ENCODE results near the gene ZNF264.
A peak's percentile ranks its signal among the peaks of the same experiment; 100 is the strongest.
"Not testable (repeated sequence)": the region's sequence is repeated elsewhere in the genome, so short reads cannot be mapped to it uniquely, and the experiment has no call there.

Gene ZNF264
- total RNA-seq, result 47.5 to 72.8 (median 67.9) reads per million in 4 donors

GRCh38 chr19:57191141-57192076 is at the start of gene ZNF264:
Gene ZNF264, plus strand, starts transcription at chr19:57191500. Its CDS starts 414 bp downstream, at chr19:57191914.
- peak; percentile 70 to 89 (median 81) for DNase-seq

GRCh38 chr19:57141699-57142098 is 49.6 kb upstream of the ZNF264 start:
- DNase-seq, result no peak

DNA sequence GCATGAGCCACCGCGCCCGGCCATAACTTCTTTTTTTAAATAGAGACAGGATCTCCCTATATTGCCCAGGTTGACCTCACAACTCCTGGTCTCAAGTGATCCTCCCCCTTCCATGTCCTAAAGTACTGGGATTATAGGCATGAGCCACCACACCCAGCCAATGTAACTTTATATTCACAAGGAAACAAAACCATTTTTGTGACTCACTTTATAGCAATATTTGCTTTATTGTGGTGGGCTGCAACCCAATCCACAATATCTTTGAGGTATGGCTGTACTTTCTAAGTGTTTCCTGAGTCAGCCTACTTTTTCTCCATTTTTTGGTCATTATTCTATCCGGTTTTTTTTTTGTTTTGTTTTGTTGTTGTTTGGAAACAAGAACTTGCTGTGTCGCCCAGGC is 38.4 kb upstream of the ZNF264 start:
- no peak for DNase-seq

- DNase-seq, result no peak
These were observed 29.2 kb upstream of the ZNF264 start for GRCh38 chr19:57161985-57162539.

- no peak for DNase-seq
These were observed 25.5 kb upstream of the ZNF264 start for GRCh38 chr19:57165846-57166245.

- DNase-seq, result no peak
These were observed 23.9 kb upstream of the ZNF264 start, which contains the start of gene DUXA for GRCh38 chr19:57167385-57167784. Gene DUXA, minus strand, starts transcription at chr19:57167485. Its CDS starts 42 bp downstream, at chr19:57167443.

DNA sequence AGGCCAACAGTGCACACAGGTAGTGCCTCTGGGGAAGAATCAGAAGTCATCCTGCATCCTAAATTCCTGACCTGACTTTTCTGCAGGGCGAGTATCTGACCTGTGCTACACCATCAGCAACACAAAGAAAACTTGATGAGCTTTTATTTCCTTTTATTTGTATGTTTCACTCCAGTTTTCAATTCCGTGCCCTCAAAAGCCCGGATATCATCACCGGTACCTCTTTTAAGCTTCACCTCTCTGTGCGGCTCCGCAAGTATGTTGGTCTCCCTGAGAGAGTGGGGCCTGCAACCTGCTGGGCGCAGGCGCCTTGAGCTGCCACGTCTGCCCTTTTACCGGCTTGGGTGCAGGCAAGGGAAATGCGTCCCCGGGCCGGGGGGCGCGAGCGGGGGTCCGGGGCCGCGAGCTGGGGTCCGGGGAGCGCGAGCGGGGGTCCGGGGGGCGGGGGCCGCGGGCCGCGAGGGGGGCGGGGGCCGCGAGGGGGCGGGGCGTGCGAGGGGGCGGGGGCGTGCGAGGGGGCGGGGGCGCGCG is 19.7 kb upstream of the ZNF264 start:
- DNase-seq, result peak in 4 of 5 donors; percentile 15 to 46 (median 37)

DNA sequence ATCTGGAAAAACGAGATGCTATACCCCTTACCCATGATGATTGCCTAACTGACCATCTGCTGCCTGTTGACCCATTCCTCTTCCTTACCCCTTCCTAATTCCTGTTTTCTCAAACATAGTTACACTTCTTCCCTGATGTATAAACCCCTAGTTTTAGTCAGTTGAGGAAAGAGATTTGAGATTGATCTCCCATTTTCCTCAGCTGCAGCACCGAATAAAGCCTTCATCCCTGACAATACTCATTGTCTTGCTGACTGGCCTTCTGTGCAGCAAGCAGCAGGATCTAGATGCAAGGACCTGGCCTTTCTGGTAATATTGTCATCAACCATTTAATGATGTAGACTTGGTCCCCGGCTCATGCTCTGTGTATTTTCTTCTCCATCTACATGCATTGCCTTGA is 999 bp upstream of the ZNF264 start:
- no peak for DNase-seq

DNA sequence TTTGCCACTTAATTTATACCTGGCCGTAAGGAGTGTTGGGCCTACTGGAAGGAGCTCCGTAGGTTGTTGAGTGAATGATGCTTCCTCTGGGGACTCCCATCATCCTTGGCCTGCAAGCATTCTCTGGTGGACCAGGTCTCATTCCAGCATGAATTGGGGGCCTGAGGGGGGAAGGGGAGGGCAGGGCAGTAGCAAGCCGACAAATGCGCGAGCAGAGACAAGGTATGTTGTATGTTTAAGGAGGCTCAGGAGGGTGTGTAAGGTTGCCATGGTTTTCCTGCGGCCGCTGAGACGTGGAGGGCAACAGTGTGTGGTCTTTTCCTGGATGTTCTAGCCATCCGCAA is 749 bp downstream of the ZNF264 start:
- DNase-seq, result no peak

- DNase-seq, result no peak
These were observed 1.7 kb downstream of the ZNF264 start for GRCh38 chr19:57192993-57193392.

DNA sequence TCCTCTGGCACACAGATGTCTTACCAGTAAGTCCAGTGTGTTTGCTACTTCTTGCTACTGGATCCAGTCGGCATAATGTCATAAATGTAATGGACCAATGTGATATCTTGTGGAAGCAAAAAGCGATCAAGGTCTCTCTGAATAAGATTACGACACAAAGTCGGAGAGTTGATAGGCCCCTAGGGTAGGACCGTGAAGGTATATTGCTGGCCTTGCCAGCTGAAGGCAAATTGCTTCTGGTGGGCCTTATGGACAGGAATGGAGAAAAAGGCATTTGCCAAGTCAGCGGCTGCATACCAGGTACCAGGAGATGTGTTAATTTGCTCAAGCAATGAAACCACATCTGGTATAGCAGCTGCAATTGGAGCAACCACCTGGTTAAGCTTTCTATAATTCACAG is 6.6 kb downstream of the ZNF264 start:
- not testable (repeated sequence) for DNase-seq

GRCh38 chr19:57202160-57202559 is 10.9 kb downstream of the ZNF264 start:
- DNase-seq, result no peak

DNA sequence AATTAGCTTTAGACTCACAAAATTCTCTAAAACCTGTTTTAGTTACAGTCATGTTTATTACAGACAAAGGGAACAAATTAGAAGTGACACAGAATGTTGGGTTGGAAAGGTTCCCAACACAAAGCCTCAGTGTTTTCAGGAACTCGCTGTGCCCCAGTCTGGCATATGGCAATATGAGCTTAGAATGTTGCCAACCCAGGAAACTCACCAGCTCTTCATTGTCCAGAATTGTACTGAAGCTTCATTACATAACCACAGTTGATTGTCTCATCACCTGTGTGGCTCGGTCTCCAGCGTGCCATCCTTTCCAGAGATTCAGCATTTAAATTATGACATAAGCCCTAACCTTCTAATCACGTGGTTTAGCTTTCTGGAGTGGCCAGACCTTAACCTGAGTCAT is 19.1 kb downstream of the ZNF264 start:
- no peak for DNase-seq

DNA sequence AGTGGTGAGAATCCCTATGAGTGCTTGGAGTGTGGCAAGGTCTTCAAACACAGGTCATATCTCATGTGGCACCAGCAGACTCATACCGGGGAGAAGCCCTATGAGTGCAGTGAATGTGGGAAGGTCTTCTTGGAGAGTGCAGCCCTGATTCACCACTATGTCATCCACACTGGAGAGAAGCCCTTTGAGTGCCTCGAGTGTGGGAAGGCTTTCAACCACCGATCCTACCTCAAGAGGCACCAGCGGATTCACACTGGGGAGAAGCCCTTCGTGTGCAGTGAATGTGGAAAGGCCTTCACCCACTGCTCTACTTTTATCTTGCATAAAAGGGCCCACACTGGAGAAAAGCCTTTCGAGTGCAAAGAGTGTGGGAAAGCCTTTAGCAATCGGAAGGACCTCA is 20.8 kb downstream of the ZNF264 start:
- DNase-seq, result no peak

GRCh38 chr19:57227502-57227901 is 36.2 kb downstream of the ZNF264 start:
- DNase-seq, result no peak

- no peak for DNase-seq
These were observed 40.4 kb downstream of the ZNF264 start for GRCh38 chr19:57231686-57232085.

DNA sequence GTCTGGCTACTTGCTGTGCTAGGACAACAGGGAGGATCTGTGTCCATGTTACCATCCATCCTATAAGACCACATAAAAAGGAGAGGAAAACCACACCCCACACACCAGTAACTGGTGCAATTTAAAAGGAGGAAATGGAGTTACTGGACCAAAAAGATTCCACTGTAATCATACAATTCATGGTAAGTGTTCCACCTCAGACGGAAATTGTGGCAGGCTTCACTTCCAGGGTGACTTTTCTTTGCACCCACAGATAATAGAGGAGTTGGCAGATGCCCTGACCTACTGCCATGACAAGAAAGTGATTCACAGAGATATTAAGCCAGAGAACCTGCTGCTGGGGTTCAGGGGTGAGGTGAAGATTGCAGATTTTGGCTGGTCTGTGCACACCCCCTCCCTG is 41.9 kb downstream of the ZNF264 start:
- DNase-seq, result no peak

DNA sequence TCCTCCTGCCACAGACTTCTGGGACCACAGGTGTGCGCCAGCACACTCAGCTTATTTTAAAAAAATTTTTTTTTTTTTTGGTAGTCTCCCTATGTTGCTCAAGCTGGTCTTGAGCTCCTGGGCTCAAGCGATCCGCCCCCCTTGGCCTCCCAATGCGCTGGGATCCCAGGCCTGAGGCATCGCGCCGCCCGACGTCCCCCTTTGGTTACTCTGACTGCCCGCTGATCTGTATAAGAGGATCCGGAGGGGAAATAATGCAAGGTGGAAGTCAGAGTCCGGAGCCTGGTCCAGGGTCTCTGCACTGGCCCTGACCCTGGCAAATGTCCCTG is 48.6 kb downstream of the ZNF264 start:
- no peak for DNase-seq

DNA sequence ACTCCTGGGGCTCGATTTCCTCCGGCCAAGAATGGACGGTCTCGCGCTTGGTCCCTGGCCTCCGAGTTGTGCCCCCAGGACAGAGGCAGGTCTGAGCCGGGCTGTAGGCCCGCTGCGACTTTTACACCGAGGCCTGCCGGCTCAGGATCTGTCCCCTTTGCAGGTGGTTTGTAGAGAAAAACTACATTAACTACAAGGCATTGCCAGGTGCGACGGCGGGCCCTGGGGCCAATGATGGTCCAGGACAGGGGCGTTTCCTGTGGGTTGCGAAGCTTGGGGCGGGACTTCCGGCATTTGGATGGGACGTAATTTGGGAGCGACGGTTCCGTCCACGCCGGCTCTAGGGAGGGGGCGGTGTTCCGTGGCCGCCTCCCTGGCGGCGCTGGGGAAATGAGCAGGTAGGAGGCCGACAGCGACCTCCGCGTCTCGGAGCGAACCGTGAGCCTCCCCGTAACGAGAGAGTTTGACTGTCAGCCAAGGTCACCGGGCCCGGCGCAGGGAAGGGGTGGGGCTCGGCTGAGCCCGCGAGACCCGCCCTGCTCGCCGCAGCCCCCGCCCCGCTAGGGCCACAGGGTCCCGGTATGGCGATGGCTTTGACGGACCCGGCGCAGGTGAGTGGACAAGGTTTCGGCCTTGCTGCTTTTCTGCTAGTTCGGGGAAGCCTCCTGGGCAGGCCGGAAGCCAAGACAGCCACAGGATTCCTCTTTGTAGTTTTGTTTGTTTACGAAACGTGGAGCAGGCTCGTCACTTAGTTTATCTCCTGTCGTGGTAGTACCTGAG is 49.2 kb downstream of the ZNF264 start, which contains the start of gene ZNF805:
TSS of gene ZNF805 (plus strand) at position 322 of the 780 bp plus-strand sequence. CDS start at position 582, 260 bp downstream.
- DNase-seq, result peak; percentile 92 to 96 (median 94)

- DNase-seq, result peak in 1 of 5 donors; percentile 1
These were observed 49.9 kb downstream of the ZNF264 start for GRCh38 chr19:57241176-57241575.

DNA sequence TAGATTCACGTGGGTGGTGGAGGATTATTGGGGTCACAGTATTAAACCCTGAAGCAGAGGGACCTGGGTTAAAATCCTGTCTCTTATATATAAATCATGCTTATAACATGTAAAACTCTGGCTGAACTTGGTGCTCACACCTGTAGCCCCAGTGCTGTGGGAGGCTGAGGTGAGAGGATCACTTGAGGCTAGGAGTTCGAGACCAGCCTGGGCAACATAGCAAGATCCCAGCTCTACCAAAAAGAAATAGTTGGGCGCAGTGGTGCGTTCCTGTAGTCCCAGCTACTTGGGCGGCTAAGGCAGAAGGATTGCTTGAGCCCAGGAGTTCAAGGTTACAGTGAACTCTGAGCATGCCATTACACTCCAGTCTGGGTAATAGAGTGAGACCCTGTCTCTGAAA is 51.5 kb downstream of the ZNF264 start:
- no peak for DNase-seq

GRCh38 chr19:57244513-57244912 is 53.2 kb downstream of the ZNF264 start:
- no peak for DNase-seq

DNA sequence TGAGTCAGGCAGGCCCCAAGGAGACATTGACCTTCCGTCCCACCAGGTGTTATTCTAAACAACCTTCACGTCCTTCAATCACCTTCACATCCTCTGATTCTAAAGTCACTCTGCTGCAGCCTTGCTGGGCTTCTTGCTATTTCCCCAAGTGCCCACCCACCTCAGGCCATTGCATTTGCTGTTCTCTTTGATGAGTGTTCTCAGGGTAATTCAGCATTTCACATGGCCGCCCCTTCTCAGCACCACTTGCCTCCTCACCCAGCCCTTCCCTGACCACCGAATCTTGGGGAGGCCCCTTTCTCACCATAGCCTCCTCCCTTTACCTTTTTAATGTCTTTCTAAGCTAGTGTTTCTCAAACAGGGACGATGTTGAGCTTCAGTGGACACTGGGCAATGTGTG is 53.8 kb downstream of the ZNF264 start:
- no peak for DNase-seq

All from T-helper 1 cell (primary cell).